SU-DHL-6 (cell line): ENCODE measurements around the gene VENTX.

ENCODE experiments used
- H2AFZ ChIP-seq: fragments of 200-600 bp; sonication (generic); 2 replicates; pipeline ENCODE4 v1.6.1; 2014; ENCODE audit warnings: low read depth, mild to moderate bottlenecking, moderate library complexity, mixed read lengths, antibody characterized with exemption, low read length; ENCODE audit not compliant: severe bottlenecking
- H3F3A ChIP-seq: fragments of 200-600 bp; shearing (Covaris generic); 2 replicates; pipeline ENCODE4 v1.6.0; 2016; ENCODE audit warnings: antibody characterized with exemption, mild to moderate bottlenecking; ENCODE audit not compliant: insufficient read depth
- H3K27ac ChIP-seq: fragments of 200-600 bp; sonication (generic); 2 replicates; pipeline ENCODE4 v1.5.1; 2016; ENCODE audit warnings: low read depth, mild to moderate bottlenecking, low read length, moderate library complexity, mixed read lengths
- H3K27me3 ChIP-seq: fragments of 200-600 bp; sonication (generic), shearing (Covaris generic); 2 replicates; pipeline ENCODE4 v1.6.0; 2014; ENCODE audit warnings: mild to moderate bottlenecking, low read length
- H3K36me3 ChIP-seq: fragments of 200-600 bp; sonication (generic); 2 replicates; pipeline ENCODE4 v1.6.1; 2014; ENCODE audit warnings: mild to moderate bottlenecking, low read length, mixed read lengths
- H3K4me2 ChIP-seq: fragments of 300-600, 200-600 bp; shearing (Covaris generic), sonication (generic); 2 replicates; pipeline ENCODE4 v1.6.0; 2014; ENCODE audit warnings: low read length, low read depth, mild to moderate bottlenecking; ENCODE audit not compliant: poor library complexity, severe bottlenecking
- H3K4me3 ChIP-seq: fragments of 200-600 bp; sonication (generic); 2 replicates; pipeline ENCODE4 v1.5.1; 2014; ENCODE audit warnings: antibody characterized with exemption, low read length, mild to moderate bottlenecking, mixed read lengths; ENCODE audit not compliant: insufficient read depth, poor library complexity, severe bottlenecking
- H3K79me2 ChIP-seq: fragments of 200-600 bp; sonication (generic); 2 replicates; pipeline ENCODE4 v1.6.1; 2014; ENCODE audit warnings: mild to moderate bottlenecking, low read length, moderate library complexity; ENCODE audit not compliant: insufficient read depth
- H3K9ac ChIP-seq: fragments of 200-600 bp; sonication (generic); 2 replicates; pipeline ENCODE4 v1.7.0; 2014; ENCODE audit warnings: mild to moderate bottlenecking, low read length
- H3K9me2 ChIP-seq: fragments of 200-600 bp; sonication (generic); replicated peaks from 2 replicates; pipeline ENCODE4 v1.6.1; 2014; ENCODE audit warnings: low read length; ENCODE audit not compliant: insufficient read depth
- H3K9me3 ChIP-seq: fragments of 200-600 bp; sonication (generic); 2 replicates; pipeline ENCODE4 v1.6.1; 2014; ENCODE audit warnings: low read length, mixed read lengths; ENCODE audit not compliant: insufficient read depth
- H4K20me1 ChIP-seq: fragments of 200-600 bp; sonication (generic); 2 replicates; pipeline ENCODE4 v1.6.1; 2014; ENCODE audit warnings: low read depth, mild to moderate bottlenecking, antibody characterized with exemption, low read length, moderate library complexity, mixed read lengths
- EZH2phosphoT487 ChIP-seq: fragments of 200-600 bp; sonication (generic), shearing (Covaris generic); conservative IDR thresholded peaks from 2 replicates; pipeline ENCODE4 v1.6.1; 2018; ENCODE audit warnings: mild to moderate bottlenecking, antibody characterized with exemption, low read length, moderate library complexity, mixed read lengths
- TF ChIP-seq, protein P1 (sequence below): fragments of 200-600 bp; sonication (generic); IDR thresholded peaks from one replicate; pipeline ENCODE4 v1.5.1; 2017; ENCODE audit warnings: antibody characterized with exemption, mild to moderate bottlenecking, low read length, moderate library complexity; ENCODE audit not compliant: insufficient read depth, poor library complexity, severe bottlenecking

The VENTX gene

GRCh38 chr10:133215586-133215985, 22.1 kb upstream of the VENTX start:
- Histone ChIP-seq H3K9ac (no peak overlapping the region), H3K79me2 (no peaks in the 10 kb centered on the region), H3K4me3 (no peak overlapping the region), H3K9me2 (no peaks in the 10 kb centered on the region), H3F3A (no peaks in the 10 kb centered on the region), H3K9me3 (no peaks in the 10 kb centered on the region), H3K4me2 (no peak overlapping the region), H3K27ac (no peak overlapping the region), H4K20me1 (no peaks in the 10 kb centered on the region), H3K27me3 (no peaks in the 10 kb centered on the region), H2AFZ (no peak overlapping the region), H3K36me3 (no peaks in the 10 kb centered on the region)
- TF ChIP-seq EZH2phosphoT487 = no peak
- TF ChIP-seq, protein P1, sequence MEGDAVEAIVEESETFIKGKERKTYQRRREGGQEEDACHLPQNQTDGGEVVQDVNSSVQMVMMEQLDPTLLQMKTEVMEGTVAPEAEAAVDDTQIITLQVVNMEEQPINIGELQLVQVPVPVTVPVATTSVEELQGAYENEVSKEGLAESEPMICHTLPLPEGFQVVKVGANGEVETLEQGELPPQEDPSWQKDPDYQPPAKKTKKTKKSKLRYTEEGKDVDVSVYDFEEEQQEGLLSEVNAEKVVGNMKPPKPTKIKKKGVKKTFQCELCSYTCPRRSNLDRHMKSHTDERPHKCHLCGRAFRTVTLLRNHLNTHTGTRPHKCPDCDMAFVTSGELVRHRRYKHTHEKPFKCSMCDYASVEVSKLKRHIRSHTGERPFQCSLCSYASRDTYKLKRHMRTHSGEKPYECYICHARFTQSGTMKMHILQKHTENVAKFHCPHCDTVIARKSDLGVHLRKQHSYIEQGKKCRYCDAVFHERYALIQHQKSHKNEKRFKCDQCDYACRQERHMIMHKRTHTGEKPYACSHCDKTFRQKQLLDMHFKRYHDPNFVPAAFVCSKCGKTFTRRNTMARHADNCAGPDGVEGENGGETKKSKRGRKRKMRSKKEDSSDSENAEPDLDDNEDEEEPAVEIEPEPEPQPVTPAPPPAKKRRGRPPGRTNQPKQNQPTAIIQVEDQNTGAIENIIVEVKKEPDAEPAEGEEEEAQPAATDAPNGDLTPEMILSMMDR = no peak

DNA sequence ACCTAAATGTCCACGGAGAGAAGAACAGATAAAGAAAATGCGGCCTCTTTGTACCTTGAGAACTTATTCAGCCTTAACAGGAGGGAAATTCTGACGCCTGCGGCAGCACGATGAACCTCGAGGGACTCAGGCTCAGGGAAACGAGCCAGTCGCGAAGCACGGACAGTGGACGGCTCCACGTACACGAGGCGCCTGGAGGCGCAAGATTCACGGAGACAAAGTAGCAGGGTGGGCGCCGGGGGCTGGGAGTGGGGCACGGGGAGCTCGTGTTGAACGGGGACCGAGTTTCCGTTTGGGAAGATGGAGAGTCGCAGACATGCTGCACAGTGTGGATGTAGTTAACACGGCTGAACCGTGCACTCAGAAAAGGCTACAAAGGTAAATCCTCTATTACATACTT, 20.9 kb upstream of the VENTX start:
- Histone ChIP-seq H3K9me3 (no peaks in the 10 kb centered on the region), H3K4me2 (no peak overlapping the region)

DNA sequence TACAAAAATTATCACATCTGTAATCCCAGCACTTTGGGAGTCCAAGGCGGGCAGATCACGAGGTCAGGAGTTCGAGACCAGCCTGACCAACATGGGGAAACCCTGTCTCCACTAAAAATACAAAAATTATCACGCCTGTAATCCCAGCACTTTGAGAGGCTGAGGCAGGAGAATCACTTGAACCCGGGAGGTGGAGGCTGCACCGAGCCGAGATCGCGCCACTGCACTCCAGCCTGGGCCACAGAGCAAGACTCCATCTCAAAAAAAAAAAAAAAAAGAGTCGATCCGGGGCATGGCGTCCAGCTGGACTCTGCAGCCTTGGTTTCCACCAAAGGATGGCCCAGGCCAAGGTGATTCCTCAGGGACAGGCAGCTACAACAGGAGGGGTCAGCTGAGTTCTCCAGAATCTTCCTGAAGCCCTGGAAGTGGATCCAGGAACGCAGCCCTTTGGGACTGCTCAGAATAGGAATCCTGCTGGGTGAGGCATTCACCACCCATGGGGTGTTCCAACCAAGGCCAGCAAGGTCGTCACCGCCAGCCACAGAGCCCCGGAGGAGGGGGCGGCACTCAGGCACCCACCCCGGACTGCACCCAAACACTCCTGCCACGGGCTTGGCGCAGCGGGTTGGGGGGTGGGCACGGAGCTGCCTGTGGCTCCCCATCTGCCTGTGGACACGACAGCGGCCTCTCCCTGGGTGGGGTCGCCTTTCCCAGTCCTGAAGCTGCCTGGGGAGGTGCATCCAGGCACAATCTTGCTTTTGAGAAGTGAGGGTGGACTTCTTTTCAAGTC, 19.7 kb upstream of the VENTX start:
- Histone ChIP-seq H3K79me2 (no peaks in the 10 kb centered on the region), H3K27ac (no peak overlapping the region), H3K27me3 (no peaks in the 10 kb centered on the region), H3K9me3 (no peaks in the 10 kb centered on the region), H3F3A (no peaks in the 10 kb centered on the region), H4K20me1 (no peaks in the 10 kb centered on the region), H3K4me2 (no peak overlapping the region), H3K9me2 (no peaks in the 10 kb centered on the region), H3K36me3 (no peaks in the 10 kb centered on the region), H3K9ac (no peak overlapping the region), H2AFZ (no peak overlapping the region), H3K4me3 (no peak overlapping the region)
- TF ChIP-seq, protein P1 = no peak
- TF ChIP-seq EZH2phosphoT487 = no peak

More for the DNA sequence above, 20.9 kb upstream of the VENTX start:
- Histone ChIP-seq H4K20me1 (no peaks in the 10 kb centered on the region), H3K79me2 (no peaks in the 10 kb centered on the region), H2AFZ (no peak overlapping the region), H3K36me3 (no peaks in the 10 kb centered on the region), H3K27me3 (no peaks in the 10 kb centered on the region), H3K9me2 (no peaks in the 10 kb centered on the region), H3K9ac (no peak overlapping the region), H3F3A (no peaks in the 10 kb centered on the region), H3K4me3 (no peak overlapping the region), H3K27ac (no peak overlapping the region)
- TF ChIP-seq, protein P1 = no peak
- TF ChIP-seq EZH2phosphoT487 = no peak
